ENCODE data around the gene PVRIG. TPM values are rescaled to one million over a fixed set of nuclear protein-coding genes. Genes with fewer than 3 reads are reported as not detected.
A peak's percentile ranks its signal among the peaks of the same experiment; 100 is the strongest.
"Not testable (repeated sequence)": the region's sequence is repeated elsewhere in the genome, so short reads cannot be mapped to it uniquely, and the experiment has no call there.

Gene PVRIG
- total RNA-seq, 3 donors from 2014 or later = 21.9 to 37.1 (median 27.8) TPM

- peaks cover 3% of the 10 kb centered on the region for H3K36me3 Mint-ChIP-seq (ENCODE audit: insufficient read depth)
- no peaks in the 10 kb centered on the region for H3K27me3 Mint-ChIP-seq (ENCODE audit: low read depth)
- peaks cover 64% of the 10 kb centered on the region for H3K4me1 Mint-ChIP-seq (ENCODE audit: low read depth)
- DNase-seq = no peak
- H3K4me3 Mint-ChIP-seq = no peak overlapping the region
- ATAC-seq = no peak
- no peaks in the 10 kb centered on the region for H3K9me3 Mint-ChIP-seq
These were observed 7.0 kb upstream of the PVRIG start for GRCh38 chr7:100212631-100213286.

GRCh38 chr7:100213672-100214071 lies 6.1 kb upstream of the PVRIG start:
- ATAC-seq = no peak
- peaks cover 61% of the 10 kb centered on the region for H3K4me1 Mint-ChIP-seq (ENCODE audit: low read depth)
- no peak for DNase-seq
- peaks cover 3% of the 10 kb centered on the region for H3K36me3 Mint-ChIP-seq (ENCODE audit: insufficient read depth)
- no peaks in the 10 kb centered on the region for H3K27me3 Mint-ChIP-seq (ENCODE audit: low read depth)
- no peaks in the 10 kb centered on the region for H3K9me3 Mint-ChIP-seq
- no peak overlapping the region for H3K4me3 Mint-ChIP-seq

GRCh38 chr7:100214356-100214755 lies 5.4 kb upstream of the PVRIG start:
- not testable (repeated sequence) for H3K4me3 Mint-ChIP-seq; H3K27me3 Mint-ChIP-seq (ENCODE audit: low read depth); H3K9me3 Mint-ChIP-seq; ATAC-seq; H3K36me3 Mint-ChIP-seq (ENCODE audit: insufficient read depth); DNase-seq
- H3K4me1 Mint-ChIP-seq (ENCODE audit: low read depth) = peaks cover 60% of the 10 kb centered on the region

GRCh38 chr7:100215895-100216294 lies 3.9 kb upstream of the PVRIG start:
- DNase-seq (no peak), ATAC-seq (no peak)
- H3K27me3 Mint-ChIP-seq (ENCODE audit: low read depth) = no peaks in the 10 kb centered on the region
- H3K4me1 Mint-ChIP-seq (ENCODE audit: low read depth) = peaks cover 48% of the 10 kb centered on the region
- peaks cover 3% of the 10 kb centered on the region for H3K36me3 Mint-ChIP-seq (ENCODE audit: insufficient read depth)
- H3K4me3 Mint-ChIP-seq = no peak overlapping the region
- no peaks in the 10 kb centered on the region for H3K9me3 Mint-ChIP-seq

- peaks cover 51% of the 10 kb centered on the region for H3K4me1 Mint-ChIP-seq (ENCODE audit: low read depth)
- peak; percentile 7 to 8 for ATAC-seq
- H3K4me3 Mint-ChIP-seq; H3K36me3 Mint-ChIP-seq (ENCODE audit: insufficient read depth); H3K9me3 Mint-ChIP-seq; H3K27me3 Mint-ChIP-seq (ENCODE audit: low read depth): not testable (repeated sequence)
- peak; percentile 73 for DNase-seq
These were observed 1.8 kb upstream of the PVRIG start for GRCh38 chr7:100217934-100218333.

GRCh38 chr7:100219271-100219737 lies 445 bp upstream of the PVRIG start:
- Mint-ChIP-seq H3K36me3 (ENCODE audit: insufficient read depth) (peaks cover 15% of the 10 kb centered on the region), H3K4me1 (ENCODE audit: low read depth) (peaks cover 61% of the 10 kb centered on the region), H3K9me3 (no peaks in the 10 kb centered on the region), H3K4me3 (peak overlapping the region; percentile 93), H3K27me3 (ENCODE audit: low read depth) (no peaks in the 10 kb centered on the region)
- DNase-seq (no peak), ATAC-seq (no peak)

GRCh38 chr7:100220586-100221230 lies 959 bp downstream of the PVRIG start:
- no peaks in the 10 kb centered on the region for H3K27me3 Mint-ChIP-seq (ENCODE audit: low read depth)
- H3K36me3 Mint-ChIP-seq (ENCODE audit: insufficient read depth) = peaks cover 15% of the 10 kb centered on the region
- H3K4me3 Mint-ChIP-seq = peak overlapping the region; percentile 93
- no peaks in the 10 kb centered on the region for H3K9me3 Mint-ChIP-seq
- DNase-seq (no peak), ATAC-seq (peak; percentile 1)
- peaks cover 64% of the 10 kb centered on the region for H3K4me1 Mint-ChIP-seq (ENCODE audit: low read depth)

GRCh38 chr7:100221231-100221718 lies 1.5 kb downstream of the PVRIG start:
- Mint-ChIP-seq H3K4me3 (peak overlapping the region; percentile 93), H3K27me3 (ENCODE audit: low read depth) (no peaks in the 10 kb centered on the region), H3K4me1 (ENCODE audit: low read depth) (peaks cover 69% of the 10 kb centered on the region), H3K36me3 (ENCODE audit: insufficient read depth) (peaks cover 17% of the 10 kb centered on the region), H3K9me3 (no peaks in the 10 kb centered on the region)
- ATAC-seq = peak; percentile 61 to 66
- DNase-seq = peak; percentile 64

- Mint-ChIP-seq H3K4me3 (peak overlapping the region; percentile 93), H3K27me3 (ENCODE audit: low read depth) (no peaks in the 10 kb centered on the region), H3K36me3 (ENCODE audit: insufficient read depth) (peaks cover 17% of the 10 kb centered on the region), H3K4me1 (ENCODE audit: low read depth) (peaks cover 66% of the 10 kb centered on the region), H3K9me3 (no peaks in the 10 kb centered on the region)
- ATAC-seq (no peak), DNase-seq (no peak)
These were observed 2.2 kb downstream of the PVRIG start for GRCh38 chr7:100221767-100222444.

- Mint-ChIP-seq H3K4me3 (peak overlapping the region; percentile 93), H3K36me3 (ENCODE audit: insufficient read depth) (peaks cover 17% of the 10 kb centered on the region), H3K4me1 (ENCODE audit: low read depth) (peaks cover 60% of the 10 kb centered on the region), H3K9me3 (no peaks in the 10 kb centered on the region), H3K27me3 (ENCODE audit: low read depth) (no peaks in the 10 kb centered on the region)
- DNase-seq = no peak
- no peak for ATAC-seq
These were observed 2.8 kb downstream of the PVRIG start for GRCh38 chr7:100222445-100223132.

GRCh38 chr7:100223376-100223927 lies 3.7 kb downstream of the PVRIG start:
- peaks cover 17% of the 10 kb centered on the region for H3K36me3 Mint-ChIP-seq (ENCODE audit: insufficient read depth)
- H3K27me3 Mint-ChIP-seq (ENCODE audit: low read depth); ATAC-seq; DNase-seq; H3K9me3 Mint-ChIP-seq: not testable (repeated sequence)
- H3K4me3 Mint-ChIP-seq = peak overlapping the region; percentile 93
- peaks cover 58% of the 10 kb centered on the region for H3K4me1 Mint-ChIP-seq (ENCODE audit: low read depth)

GRCh38 chr7:100224891-100225290 lies 5.1 kb downstream of the PVRIG start:
- Mint-ChIP-seq H3K36me3 (ENCODE audit: insufficient read depth) (peaks cover 17% of the 10 kb centered on the region), H3K4me1 (ENCODE audit: low read depth) (peaks cover 50% of the 10 kb centered on the region)
- ATAC-seq; H3K27me3 Mint-ChIP-seq (ENCODE audit: low read depth); DNase-seq; H3K4me3 Mint-ChIP-seq; H3K9me3 Mint-ChIP-seq: not testable (repeated sequence)

GRCh38 chr7:100234660-100235317 lies 15.0 kb downstream of the PVRIG start:
- H3K9me3 Mint-ChIP-seq; DNase-seq; H3K27me3 Mint-ChIP-seq (ENCODE audit: low read depth); ATAC-seq; H3K4me3 Mint-ChIP-seq: not testable (repeated sequence)
- peaks cover 14% of the 10 kb centered on the region for H3K4me1 Mint-ChIP-seq (ENCODE audit: low read depth)
- H3K36me3 Mint-ChIP-seq (ENCODE audit: insufficient read depth) = peaks cover 14% of the 10 kb centered on the region
